Motor neuron (in vitro differentiated cells): ENCODE data around the gene TMEM18. TPM values are rescaled to one million over a fixed set of nuclear protein-coding genes. Genes with fewer than 3 reads are reported as not detected.
"Not testable (repeated sequence)": the region's sequence is repeated elsewhere in the genome, so short reads cannot be mapped to it uniquely, and the experiment has no call there.

ENCODE experiments used
- ATAC-seq, 8 experiments: fragments of 200-7000 bp; cut with Tn5 transposase; replicated peaks in 6 of 8; 2 replicates each; pipeline ENCODE4 v1.8.0; 2021; ENCODE audit warnings: mild to moderate bottlenecking in 8 of 8, moderate library complexity in 8 of 8
- H3K27ac ChIP-seq, 2 donors: fragments of 250-450 bp; sonication (Bioruptor Pico); 2 replicates each; pipeline ENCODE4 v1.9.0; 2021; ENCODE audit warnings: antibody characterized with exemption in 2 of 2, mild to moderate bottlenecking in 2 of 2, moderate library complexity in 1 of 2
- H3K4me1 ChIP-seq, 2 donors: fragments of 250-450 bp; sonication (Bioruptor Pico); replicated peaks in 1 of 2; 2 replicates each; pipeline ENCODE4 v1.6.1; 2021; ENCODE audit warnings: antibody characterized with exemption in 2 of 2, mild to moderate bottlenecking in 2 of 2, moderate library complexity in 1 of 2
- H3K4me3 ChIP-seq, 5 donors: fragments of 250-450 bp; sonication (Bioruptor Pico); 2 replicates each; pipeline ENCODE4 v1.9.0; 2021; ENCODE audit warnings: antibody characterized with exemption in 5 of 5, mild to moderate bottlenecking in 5 of 5, moderate library complexity in 4 of 5
- WGBS, 10 experiments: fragments of 450-650 bp; shearing (Covaris generic); methylation state at CpG; one replicate each; pipeline ENCODE4 v1.0.0; 2022; 5-methylcytosine and 5-hydroxymethylcytosine counted together
- in situ Hi-C, 9 experiments: fragments of 400-800 bp; cut with MboI; loops; one replicate each; pipeline ENCODE4 v1.15.0; 2021; ENCODE audit warnings: low sequenced_read_pairs in 9 of 9, low pct_unique_long_range_greater_than_20kb in 2 of 9; ENCODE audit not compliant: unreplicated experiment in 9 of 9
- total RNA-seq, 8 experiments: library from RNA; unstranded; fragments of 300-600 nt; gene quantifications; 2 replicates each; pipeline versions ENCODE4 v1.2.3 to v1.2.4, GENCODE V29; 2022

TMEM18 gene
- total RNA-seq, 8 experiments from 2014 or later: 10.5 to 16.0 (median 13.3) TPM

- in situ Hi-C loops: loop anchor here in 4 of 9 experiments (25.0 kb wide), 3 partner anchors 201 to 851 kb away; no protein-coding TSS in a partner anchor
- no peak for ATAC-seq
- peaks cover 0 to under 1% of the 10 kb centered on the region in 2 donors for H3K4me1 ChIP-seq
- H3K4me3 ChIP-seq: no peak overlapping the region
- no peak overlapping the region for H3K27ac ChIP-seq
- WGBS, 10 experiments: 3 to 86% (median 72%) methylated on average over 4 to 5 of the region's 5 CpGs
These were observed 33.9 kb upstream of the TMEM18 start for GRCh38 chr2:710867-711665.

DNA sequence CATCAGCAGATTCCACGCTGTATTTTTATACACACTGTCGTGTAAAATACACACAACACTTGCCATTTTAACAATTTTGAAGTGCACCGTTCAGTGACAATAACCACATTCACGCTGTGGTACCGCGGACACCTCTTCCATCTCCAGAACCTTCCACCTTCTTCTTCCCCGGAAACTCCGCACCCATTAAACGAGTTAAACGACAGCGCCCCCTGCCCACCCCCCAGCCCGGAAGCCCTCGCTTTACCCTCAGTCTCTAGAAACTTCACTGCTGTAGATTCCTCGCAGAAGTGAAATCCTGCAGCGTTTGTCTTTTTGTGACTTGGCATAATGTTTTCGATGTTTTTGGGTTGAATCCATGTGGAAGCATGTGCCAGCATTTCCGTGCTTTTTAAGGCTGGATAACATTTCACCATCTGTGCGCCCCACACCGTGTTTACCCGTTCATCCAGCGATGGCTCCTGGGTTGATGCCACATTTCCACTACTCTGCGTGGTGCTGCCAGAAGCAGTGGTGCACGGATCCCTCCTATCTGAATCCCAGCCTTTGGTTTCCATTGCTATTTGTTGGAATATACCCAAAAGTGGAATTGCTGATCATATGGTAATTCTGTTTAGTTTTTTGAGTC, 32.0 kb upstream of the TMEM18 start:
- ATAC-seq: peak in 1 of 8 experiments; percentile 26
- no peak overlapping the region for H3K27ac ChIP-seq
- 10 to 100% (median 85%) methylated on average over 1 to 23 of the region's 23 CpGs for WGBS, 10 experiments
- in situ Hi-C loops: loop anchor here in 4 of 9 experiments (25.0 kb wide), 3 partner anchors 203 to 853 kb away; no protein-coding TSS in a partner anchor
- no peak overlapping the region for H3K4me3 ChIP-seq
- no peaks in the 10 kb centered on the region for H3K4me1 ChIP-seq

- 20 to 100% (median 71%) methylated on average over 1 to 7 of the region's 18 CpGs; no CpG with 5 or more reads in 3 of the 10 experiments for WGBS, 10 experiments
- in situ Hi-C loops: loop anchor here in 4 of 9 experiments (25.0 kb wide), 3 partner anchors 204 to 854 kb away; no protein-coding TSS in a partner anchor
- H3K4me3 ChIP-seq: no peak overlapping the region
- H3K27ac ChIP-seq: no peak overlapping the region
- no peaks in the 10 kb centered on the region for H3K4me1 ChIP-seq
- no peak for ATAC-seq
These were observed 31.5 kb upstream of the TMEM18 start for GRCh38 chr2:708667-709066.

- 36 to 95% (median 86%) methylated on average over 2 to 7 of the region's 7 CpGs; no CpG with 5 or more reads in 1 of the 10 experiments for WGBS, 10 experiments
These were observed 28.8 kb upstream of the TMEM18 start for GRCh38 chr2:705971-706511.

GRCh38 chr2:702765-703164, 25.6 kb upstream of the TMEM18 start:
- 0 to 90% (median 73%) methylated on average over 1 to 5 of the region's 8 CpGs; no CpG with 5 or more reads in 4 of the 10 experiments for WGBS, 10 experiments
- not testable (repeated sequence) for H3K4me1 ChIP-seq, ATAC-seq, H3K27ac ChIP-seq, H3K4me3 ChIP-seq
- in situ Hi-C loops: loop anchor here in 4 of 9 experiments (25.0 kb wide), 3 partner anchors 210 to 860 kb away; no protein-coding TSS in a partner anchor

More at GRCh38 chr2:705971-706511, 28.8 kb upstream of the TMEM18 start:
- Histone ChIP-seq H3K4me1 (no peaks in the 10 kb centered on the region), H3K4me3 (no peak overlapping the region), H3K27ac (no peak overlapping the region)
- no peak for ATAC-seq
- in situ Hi-C loops: loop anchor here in 4 of 9 experiments (25.0 kb wide), 3 partner anchors 206 to 856 kb away; no protein-coding TSS in a partner anchor

DNA sequence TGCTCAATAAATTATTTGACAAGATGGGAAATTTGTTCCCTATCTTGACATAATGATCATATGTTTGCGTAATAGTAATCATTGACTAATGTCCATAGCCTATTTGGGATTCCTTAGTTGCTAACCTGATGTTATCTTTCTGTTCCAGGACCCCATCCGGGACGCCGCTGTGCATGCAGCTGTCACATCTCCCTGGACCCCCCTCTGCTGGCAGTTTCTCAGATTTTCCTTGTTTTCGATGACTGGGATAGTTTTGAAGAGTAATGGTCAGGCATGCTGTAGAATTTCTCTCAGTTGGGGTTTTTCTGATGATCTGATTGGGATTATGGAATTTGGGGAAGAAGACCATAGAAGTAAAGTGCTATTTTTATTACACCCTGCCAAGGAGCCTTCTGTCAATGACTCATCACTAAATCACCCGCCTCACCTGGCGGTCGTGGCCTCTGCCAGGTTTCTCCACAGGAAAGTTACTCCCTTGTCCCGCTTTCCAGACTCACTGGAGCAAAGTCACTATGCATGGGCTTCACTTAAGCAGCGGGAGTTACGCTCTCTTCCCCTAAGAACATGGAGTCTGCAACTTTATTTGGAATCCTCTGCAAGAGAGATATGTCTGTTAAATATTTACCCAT, 19.9 kb upstream of the TMEM18 start:
- no peak overlapping the region for H3K4me3 ChIP-seq
- in situ Hi-C loops: no loop called here
- WGBS, 10 experiments: 54 to 100% (median 85%) methylated on average over 1 to 10 of the region's 11 CpGs
- ATAC-seq: no peak
- no peaks in the 10 kb centered on the region for H3K4me1 ChIP-seq
- no peak overlapping the region for H3K27ac ChIP-seq

GRCh38 chr2:696463-696862, 19.3 kb upstream of the TMEM18 start:
- in situ Hi-C loops: no loop called here
- Histone ChIP-seq H3K4me1 (no peaks in the 10 kb centered on the region), H3K4me3 (no peak overlapping the region), H3K27ac (no peak overlapping the region)
- WGBS, 10 experiments: 40 to 100% (median 87%) methylated on average over 1 to 5 of the region's 5 CpGs; no CpG with 5 or more reads in 3 of the 10 experiments
- ATAC-seq: no peak

- Histone ChIP-seq H3K4me1 (no peaks in the 10 kb centered on the region), H3K27ac (no peak overlapping the region), H3K4me3 (no peak overlapping the region)
- ATAC-seq: peak in 1 of 8 experiments; percentile 78
- 6 to 100% (median 71%) methylated on average over 1 to 6 of the region's 6 CpGs for WGBS, 10 experiments
- in situ Hi-C loops: no loop called here
These were observed 17.8 kb upstream of the TMEM18 start for GRCh38 chr2:694906-695510.

GRCh38 chr2:694174-694573, 17.0 kb upstream of the TMEM18 start:
- no peak for ATAC-seq
- 14 to 100% (median 64%) methylated on average over 1 to 2 of the region's 2 CpGs; no CpG with 5 or more reads in 1 of the 10 experiments for WGBS, 10 experiments
- H3K4me1 ChIP-seq: no peaks in the 10 kb centered on the region
- no peak overlapping the region for H3K27ac ChIP-seq
- no peak overlapping the region for H3K4me3 ChIP-seq
- in situ Hi-C loops: no loop called here

GRCh38 chr2:693606-694005, 16.4 kb upstream of the TMEM18 start:
- in situ Hi-C loops: no loop called here
- no peak overlapping the region for H3K4me3 ChIP-seq
- H3K27ac ChIP-seq: no peak overlapping the region
- 57 to 99% (median 83%) methylated on average over 2 to 7 of the region's 7 CpGs for WGBS, 10 experiments
- no peak for ATAC-seq
- no peaks in the 10 kb centered on the region for H3K4me1 ChIP-seq

GRCh38 chr2:692767-693166, 15.6 kb upstream of the TMEM18 start:
- no peak overlapping the region for H3K27ac ChIP-seq
- H3K4me3 ChIP-seq: no peak overlapping the region
- no peaks in the 10 kb centered on the region for H3K4me1 ChIP-seq
- no peak for ATAC-seq
- in situ Hi-C loops: no loop called here
- 46 to 100% (median 80%) methylated on average over 1 to 4 of the region's 8 CpGs; no CpG with 5 or more reads in 3 of the 10 experiments for WGBS, 10 experiments
